GM18498 (cell line): ENCODE measurements around the gene AKAP6.

Experiments
- ATAC-seq: cut with Tn5 transposase; IDR thresholded peaks from one replicate; pipeline ENCODE4 v1.9.1; 2021; ENCODE audit warnings: mild to moderate bottlenecking, moderate library complexity; ENCODE audit not compliant: unreplicated experiment

Gene AKAP6

DNA sequence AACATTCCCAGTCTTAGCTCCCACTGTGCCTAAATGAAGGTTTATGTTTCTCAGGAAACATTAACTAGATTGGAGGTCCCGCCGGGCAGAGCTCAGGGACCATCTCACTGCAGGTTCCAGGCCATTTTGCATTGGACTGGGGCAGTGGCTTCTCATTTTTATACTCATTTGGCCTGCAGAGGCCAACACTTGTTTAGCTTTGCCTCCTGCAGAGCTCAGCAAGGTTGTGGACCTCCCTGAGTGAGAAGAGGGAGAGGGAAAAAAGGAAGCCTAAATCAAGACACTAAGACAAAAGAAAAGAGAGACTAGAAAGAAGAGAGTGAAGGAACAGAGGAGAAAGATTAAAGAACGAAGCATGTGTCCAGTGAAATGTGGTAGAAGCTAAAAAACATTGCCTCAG is 280.3 kb downstream of the AKAP6 start:
- no peak for ATAC-seq

DNA sequence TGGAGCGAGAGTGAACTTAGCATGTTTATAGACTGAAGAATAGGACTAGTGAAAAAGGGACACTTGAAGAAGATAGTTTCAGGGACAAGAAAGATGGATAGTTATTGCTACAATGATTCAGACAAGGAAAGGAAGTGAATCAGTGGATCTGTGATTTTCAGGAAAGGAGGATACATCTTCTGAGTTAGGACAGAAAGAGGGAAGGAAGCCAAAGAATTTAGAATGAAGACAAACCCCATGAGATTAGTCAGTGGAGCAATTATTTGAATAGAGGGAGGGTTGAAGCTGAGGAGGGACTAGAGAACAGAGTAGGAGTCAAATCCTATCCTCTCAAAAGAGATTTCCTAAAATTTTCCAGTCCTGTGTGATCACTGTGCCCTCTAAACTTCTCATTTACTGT is 282.7 kb downstream of the AKAP6 start:
- no peak for ATAC-seq

DNA sequence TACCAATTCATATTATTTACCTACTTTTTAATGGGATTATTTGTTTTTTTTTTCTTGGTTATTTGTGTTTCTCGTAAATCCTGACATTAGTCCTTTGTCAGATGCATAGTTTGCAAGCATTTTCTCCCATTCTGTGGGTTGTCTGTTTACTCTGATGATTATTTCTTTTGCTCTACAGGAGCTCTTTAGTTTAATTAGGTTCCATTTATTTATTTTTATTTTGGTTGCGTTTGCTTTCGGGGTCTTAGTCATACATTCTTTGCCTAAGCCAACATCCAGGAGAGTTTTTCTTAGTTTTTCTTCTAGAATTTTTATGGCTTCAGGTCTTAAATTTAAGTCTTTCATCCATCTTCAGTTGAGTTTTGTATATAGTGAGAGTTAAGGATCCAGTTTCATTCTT is 289.9 kb downstream of the AKAP6 start:
- ATAC-seq: no peak

DNA sequence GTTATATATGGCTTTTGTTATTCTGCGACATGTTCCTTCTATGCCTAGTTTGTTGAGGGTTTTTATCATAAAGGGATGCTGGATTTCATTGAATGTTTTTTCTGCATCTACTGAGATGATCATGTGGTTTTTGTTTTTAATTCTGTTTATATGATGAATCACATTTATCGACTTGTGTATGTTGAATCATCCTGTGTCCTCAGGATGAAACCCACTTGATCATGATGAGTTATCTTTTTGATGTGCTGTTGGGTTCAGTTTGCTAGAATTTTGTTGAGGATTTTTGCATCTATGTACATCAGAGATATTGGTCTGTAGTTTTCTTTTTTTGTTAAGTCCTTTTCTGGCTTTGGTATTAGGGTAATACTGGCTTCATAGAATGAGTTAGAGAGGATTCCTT is 291.2 kb downstream of the AKAP6 start:
- no peak for ATAC-seq

DNA sequence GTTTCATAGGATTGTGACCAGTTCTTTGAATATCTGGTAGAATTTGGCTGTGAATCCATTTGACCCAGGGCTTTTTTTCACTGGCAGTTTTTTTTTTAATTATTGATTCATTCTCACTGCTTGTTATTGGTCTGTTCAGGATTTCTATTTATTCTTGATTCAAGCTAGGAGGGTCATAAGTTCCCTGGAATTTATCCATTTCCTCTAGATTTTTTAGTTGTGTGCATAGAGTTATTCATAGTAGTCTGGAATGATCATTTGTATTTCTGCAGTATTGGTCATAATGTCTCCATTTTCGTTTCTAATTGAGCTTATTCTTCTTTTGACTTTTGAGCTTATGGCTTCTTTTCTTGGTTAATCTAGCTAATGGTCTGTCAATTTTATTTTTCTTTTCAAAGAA is 291.6 kb downstream of the AKAP6 start:
- ATAC-seq: no peak

DNA sequence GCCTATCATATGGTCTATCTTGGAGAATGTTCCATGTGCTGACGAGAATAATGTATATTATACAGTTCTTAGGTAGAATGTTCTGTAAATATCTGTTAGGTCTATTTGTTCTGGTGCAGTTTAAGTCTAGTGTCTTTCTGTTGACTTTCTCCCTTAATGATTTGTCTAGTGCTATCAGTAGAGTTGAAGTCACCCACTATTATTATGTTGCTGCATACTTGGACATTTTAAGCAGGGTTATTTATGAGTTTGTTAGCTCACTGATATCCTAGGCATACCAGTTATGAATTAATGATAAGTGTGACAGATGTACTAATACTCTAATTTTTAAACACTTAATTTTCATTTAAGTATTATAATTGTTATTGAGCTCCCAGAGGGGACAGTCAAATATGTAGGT is 292.5 kb downstream of the AKAP6 start:
- no peak for ATAC-seq

DNA sequence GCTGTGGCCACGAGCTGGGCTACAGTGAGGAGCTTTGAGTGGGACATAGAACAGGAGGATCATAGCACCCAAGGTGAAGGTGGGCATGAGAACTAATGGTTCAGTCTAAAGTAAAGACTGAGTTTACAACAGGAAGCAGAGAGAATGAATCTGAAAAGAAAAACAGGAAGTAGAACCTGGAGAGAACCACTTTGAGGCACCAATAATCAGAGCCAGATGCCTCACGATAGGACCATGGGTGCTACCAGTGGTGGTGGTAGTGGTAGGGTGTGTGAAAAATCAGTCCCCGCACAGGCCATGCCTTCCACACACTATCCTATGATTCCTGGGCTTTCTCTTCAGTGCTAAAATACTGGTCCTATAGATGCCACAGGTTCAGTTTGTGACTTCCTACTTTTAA is 293.6 kb downstream of the AKAP6 start:
- ATAC-seq: no peak

DNA sequence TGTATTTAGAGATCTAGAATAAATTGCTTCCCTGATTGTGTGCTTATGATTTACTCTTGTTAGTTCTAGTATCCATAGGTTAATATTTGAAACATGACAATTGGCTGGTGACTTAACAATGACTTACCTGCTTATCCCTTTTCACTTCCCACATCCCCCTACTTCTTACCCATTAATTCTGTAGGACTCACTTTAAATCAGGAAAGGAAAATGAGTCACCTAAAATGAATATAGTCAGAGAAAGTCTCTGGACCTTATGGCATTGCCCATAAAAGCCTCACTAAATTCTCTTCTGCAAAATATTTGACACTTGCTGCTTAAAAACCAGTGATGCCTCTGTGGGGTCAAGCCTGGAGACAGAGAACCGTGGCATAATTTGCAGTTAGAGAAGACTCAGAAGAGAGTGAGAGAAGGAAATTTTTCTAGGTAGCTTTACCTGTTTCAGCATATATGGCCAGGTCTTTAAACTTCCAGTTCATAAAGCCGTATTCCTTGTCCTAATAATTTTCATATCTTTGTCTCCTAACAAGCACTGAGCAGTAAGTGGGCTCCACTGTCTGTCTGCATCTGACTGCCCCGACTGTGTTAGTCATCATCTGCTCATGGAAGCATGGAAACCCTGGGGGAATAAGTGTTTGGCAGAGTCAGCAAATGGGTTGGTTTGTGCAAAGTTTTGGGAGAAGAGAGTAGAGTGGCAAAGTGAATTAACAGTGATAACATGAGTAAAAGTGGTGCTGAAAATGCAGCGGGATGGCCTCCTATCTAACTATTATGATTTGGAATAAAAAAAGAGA is 294.4 kb downstream of the AKAP6 start:
- no peak for ATAC-seq

DNA sequence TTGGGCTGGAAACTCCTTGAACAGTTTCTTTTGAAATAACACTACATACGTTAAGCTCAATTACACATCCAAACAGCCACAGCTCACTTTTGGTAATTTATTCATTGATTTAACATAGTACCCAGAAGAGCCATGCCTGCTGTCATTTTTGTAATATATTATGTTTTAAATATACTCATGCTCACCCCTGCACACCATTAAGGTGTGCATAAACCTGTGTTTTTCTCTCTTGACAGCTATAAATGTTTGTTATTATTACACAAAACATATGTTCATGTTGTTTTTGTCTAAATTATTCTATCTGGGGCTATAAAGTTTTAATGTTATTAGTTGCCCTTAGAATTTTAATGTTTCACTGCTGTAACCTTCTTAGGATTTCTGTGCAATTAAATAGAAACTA is 296.1 kb downstream of the AKAP6 start:
- no peak for ATAC-seq

DNA sequence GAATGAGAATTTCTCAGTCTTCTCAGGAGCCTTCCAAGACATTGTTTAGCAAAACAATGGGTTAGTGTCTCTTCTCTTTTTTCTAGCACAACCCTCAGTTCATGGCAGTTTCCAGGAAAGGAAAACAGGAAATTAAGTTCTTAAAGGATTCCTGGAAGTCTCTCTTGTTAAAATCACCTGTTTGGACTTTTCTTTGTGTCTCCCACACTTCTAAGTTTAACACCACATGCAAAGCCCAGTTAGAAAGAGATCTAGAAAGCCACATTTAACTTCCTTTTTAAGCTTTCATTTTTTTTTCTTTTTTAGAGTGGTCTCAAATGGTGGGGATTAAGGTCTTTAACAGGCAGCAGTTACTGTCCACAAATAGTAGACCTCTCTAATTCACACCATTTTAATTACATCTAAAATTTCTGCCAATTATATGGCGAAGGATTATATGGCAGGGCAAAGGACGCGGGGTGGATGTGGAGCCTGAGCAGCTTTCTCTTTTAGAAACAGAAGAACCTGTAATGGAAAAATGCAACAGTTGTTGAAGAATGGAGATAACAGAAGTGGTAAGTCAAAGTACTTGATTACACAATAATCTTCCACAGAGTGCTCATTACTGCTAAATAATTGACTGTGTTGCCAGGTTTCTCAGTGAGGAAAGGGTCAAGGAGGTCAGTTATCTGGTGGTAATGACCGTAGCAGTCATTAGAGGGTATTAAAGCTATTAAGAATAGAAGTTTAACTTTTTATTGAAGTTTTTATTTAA is 298.6 kb downstream of the AKAP6 start:
- no peak for ATAC-seq

DNA sequence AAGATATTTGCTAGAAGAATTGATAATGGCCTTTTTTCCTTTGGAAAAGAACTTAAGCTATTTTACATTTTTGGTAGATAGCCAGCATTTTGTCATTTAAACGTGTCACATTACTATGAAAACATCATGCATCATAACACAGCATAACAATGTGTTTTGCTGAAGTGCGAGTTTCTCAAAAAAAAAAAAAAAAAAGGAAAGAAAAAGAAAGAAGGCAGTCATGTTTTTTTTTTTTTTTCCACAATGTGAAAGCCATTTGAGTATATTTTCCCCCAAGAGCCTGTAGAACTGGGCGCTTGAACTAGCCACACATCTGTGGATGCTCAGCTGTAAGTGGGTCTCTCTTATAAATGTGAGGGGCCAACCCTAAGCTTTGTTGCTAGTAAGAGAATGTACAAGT is 300.1 kb downstream of the AKAP6 start:
- no peak for ATAC-seq

DNA sequence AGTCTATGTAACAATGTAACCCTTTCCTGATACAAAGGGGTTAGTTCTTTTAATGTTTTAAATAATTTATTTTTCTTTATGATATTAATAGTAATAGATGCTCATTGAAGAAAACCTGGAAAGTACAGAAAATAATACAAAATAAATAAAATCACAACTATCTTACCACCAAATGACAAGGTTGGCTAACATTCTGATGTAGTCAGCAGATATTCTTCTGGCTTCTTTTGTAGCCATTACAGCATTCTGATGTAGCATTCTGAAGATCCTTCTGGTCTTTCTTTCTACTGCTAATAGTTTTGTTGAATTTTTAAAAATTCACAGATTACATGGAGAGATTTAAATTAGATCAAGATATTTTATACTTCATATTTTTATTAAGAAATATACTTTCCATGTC is 301.6 kb downstream of the AKAP6 start:
- ATAC-seq: no peak

DNA sequence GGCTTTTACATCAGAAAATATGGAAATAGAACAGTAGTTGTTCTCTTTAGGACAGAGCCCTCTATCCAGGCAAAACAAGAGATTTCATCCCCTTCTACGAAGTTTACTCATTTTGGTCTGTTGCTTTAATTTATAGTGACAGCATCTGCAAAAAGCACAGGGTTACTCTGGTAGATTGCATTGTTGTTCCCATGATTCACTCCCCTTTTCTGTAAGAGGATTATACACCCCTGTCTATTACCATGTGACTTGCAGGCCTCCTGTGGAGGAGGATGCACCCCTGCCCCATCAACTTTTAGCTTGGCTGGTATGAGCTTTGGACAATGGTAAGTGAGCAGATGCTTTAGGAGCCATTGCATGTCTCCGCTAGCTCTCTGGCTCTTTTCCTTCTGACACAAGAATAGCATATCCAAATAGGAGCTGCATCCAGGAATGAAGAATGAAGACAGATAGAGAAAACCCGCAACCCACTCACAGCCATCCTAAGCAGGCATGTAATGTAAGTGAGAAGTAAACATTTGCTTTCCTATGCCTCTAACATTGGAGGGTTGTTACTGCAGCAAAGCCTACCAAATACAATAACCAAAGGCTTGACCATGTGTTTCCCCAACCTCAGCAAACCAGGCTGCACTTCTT is 304.2 kb downstream of the AKAP6 start:
- no peak for ATAC-seq

DNA sequence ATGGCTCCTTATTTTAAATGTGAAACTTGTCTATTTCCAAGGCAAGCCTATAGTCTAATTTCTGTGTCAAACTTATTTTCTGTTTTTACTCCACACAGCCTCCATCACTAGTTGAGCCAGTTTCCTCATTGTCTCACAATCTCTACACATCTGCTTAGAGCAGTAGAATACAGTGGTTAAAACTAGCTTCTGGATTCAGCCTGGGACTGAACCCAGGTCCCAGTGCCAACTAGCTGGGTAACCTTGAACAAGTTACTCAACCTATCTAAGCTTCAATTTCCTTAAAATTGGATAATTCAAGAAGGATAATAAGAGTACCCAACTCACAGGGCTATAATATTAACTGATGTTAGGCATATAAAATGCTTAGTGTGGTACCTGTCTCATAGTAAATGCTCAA is 304.8 kb downstream of the AKAP6 start:
- ATAC-seq: no peak

DNA sequence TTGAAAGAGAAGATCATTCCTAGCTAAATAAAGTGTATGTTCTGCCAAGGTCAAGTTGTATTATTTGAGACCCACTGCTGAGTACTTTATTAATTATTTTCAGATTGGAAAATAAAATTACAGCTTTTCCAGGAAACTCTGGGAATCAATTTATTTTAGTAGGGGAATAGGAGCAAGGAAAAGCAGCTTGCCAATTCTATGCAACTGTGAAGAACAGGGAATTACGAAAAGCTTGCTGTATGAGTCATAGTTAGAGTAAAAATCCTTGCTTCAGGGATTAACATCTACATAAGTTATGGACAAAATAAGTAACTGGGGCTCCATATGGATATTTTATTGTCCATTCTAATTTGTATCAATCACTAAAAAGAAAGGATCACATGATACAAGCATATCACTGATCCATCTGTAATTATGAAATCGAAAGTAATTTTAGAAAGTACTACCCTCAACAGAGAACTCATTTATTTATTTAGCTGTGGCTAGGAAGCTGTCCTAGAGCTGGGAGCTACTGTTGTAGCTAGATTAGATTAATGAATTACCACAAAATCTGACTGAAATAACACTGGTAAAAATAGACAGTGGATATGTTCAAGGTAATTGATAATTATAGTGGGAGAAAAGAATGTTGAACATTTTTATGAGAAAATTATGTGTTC is 306.1 kb downstream of the AKAP6 start:
- ATAC-seq: no peak

DNA sequence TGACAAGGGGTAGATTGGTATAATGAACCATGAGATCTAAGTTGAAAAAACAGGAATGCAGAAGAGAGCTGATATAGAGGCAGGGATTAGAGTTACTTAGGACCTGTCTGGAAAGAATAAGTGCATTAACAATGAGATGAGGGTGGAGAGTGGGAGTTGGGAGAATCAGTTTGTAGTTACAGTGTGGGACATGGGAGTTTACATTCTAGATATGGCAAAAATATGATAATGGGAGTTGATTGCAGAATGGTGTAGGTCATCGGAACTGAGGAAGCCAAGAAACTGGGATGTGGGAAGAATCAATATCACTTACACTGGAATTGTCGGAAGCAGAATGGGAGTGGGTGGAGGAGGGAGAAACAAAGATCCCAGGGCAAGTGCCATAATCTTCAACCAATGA is 308.5 kb downstream of the AKAP6 start:
- no peak for ATAC-seq

DNA sequence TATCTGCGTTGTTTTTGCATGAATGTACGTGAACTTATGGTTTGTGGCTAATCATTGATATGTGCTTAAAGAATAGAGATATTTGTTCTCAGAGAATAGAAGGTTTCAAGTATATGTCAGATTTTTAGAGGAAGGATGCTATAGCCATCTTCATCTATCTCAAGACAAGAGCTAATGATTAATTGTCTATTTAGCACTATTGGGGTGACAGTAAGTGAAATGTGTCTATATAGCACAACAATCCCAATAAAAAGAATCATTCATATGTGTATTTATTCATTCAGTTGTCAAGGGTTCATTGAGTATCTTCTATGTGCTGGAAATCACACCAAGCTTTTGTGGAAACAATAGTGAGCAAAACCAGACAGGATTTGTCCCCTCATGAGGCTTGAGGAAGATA is 310.1 kb downstream of the AKAP6 start:
- no peak for ATAC-seq

DNA sequence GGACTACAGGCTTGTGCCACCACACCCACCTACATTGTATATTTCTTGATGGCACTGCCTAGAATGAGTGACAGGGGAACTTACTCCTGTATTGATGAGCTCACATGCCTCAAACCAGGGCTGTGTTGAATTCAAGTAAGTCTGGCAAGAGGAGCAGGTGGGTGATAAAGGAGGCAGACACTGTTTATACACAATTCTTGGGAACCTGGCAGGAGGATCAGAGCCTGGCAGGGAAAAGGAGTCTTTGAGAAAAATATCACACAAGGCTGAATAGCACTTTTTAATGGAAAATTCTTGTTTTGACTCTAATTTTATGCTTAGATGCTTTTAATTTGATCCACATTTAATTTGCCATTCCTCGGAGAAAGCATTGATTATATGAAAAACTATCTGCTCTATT is 316.5 kb downstream of the AKAP6 start:
- ATAC-seq: no peak

DNA sequence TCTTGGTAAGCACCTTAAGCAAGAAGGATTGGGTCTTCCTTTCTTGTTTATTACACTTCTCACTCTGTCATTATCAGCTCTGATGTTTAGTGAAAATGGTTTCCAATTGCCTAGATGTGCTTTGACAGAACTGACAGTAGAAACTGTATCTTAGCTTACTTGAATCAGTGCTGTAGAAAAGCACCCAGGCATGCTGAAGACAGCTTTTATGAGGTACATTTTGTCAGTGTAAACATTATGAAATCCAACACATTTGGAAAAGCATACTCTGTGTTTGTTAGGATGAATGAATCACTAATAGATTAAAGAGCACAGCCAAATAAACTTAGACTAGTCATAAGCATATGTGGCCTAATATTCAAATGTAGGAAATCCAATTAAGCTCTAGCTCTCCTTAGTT is 319.3 kb downstream of the AKAP6 start:
- no peak for ATAC-seq

DNA sequence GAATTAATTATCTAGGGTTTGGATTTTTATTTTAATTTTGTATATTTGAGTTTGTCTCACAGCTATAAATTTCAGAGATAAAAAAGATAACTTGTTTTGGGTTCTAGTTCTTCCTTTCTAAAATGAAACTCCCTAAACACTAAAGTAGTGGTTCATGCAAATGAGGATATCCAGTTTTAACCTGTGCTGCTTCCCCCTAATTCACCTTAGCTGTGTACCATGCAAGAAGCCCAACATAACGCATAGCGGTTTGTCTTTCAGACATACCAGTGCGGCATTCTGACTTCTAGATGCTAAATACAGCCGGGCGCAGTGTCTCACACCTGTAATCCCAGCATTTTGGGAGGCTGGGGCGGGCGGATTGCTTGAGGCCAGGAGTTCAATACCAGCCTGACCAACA is 320.9 kb downstream of the AKAP6 start:
- no peak for ATAC-seq

DNA sequence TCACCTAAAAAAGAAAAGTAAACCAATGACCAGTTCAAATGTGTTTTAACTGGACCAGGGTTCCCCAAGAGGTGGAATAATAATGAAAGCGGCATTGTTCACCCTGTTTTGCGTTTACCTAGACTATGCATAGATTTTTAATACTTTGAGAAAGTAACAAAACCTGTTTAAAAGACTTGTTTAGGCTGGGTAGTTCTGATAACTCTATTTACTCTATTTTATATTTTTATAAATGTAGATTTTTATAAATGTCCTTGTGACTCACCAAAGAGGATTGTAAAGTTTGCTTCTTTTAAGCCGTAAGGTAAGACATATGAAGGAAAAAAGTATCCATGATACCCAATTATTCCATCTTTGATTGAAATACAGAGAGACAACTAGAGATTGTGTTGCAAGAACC is 321.6 kb downstream of the AKAP6 start:
- ATAC-seq: no peak

DNA sequence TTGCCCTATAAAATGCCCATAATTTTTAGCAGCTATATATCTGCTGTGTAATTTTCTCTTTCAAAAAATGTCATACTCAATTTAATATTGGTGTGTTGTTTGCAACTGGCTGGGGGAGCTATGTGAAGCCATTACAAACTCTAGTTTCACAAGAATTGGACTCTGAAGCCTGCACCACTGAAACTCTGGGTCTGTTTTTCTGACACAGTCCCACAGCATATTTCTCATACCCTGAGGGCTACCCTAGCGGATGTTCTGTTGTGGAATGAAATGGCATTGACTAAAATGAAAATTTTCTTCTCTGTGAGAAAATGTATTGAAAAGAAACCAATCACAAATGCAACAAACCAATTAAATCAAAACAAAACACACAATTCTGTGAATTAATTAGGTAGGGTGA is 325.0 kb downstream of the AKAP6 start:
- no peak for ATAC-seq
